ENCODE measurements around the gene FAM124B. TPM values are rescaled to one million over a fixed set of nuclear protein-coding genes. Genes with fewer than 3 reads are reported as not detected.

FAM124B gene
- total RNA-seq, 1 experiment from 2014 or later = 0.83 TPM

DNA sequence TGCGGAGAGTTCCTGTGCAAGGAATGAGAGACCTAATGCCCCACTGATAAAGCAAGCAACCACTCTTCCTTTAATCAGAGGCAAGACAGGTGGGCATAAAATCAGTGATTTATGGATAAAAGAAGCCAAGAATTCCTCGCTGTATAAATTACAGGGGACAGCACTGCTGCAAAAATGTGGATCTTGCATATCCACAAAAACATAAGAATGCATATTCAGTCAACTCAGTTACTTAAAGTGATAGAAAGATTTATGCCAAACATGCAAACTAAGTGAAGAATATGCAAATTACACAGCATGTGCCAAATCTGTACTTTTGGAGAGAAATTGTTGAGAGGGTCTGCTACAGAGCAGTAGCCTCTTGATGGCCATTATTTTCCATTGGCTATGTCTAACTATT lies 67.2 kb downstream of the FAM124B start:
- Histone ChIP-seq H3K9me3 (ENCODE audit: control insufficient read depth, low read depth, low read length) (no peaks in the 10 kb centered on the region), H3K4me2 (ENCODE audit: insufficient read depth, insufficient read length, low read length) (no peak overlapping the region), H3T11ph (ENCODE audit: low read length) (no peak overlapping the region), H3K56ac (ENCODE audit: insufficient read length, low read depth, low read length) (no peak overlapping the region), H3K9ac (ENCODE audit: extremely low read depth, insufficient read length, low read length) (no peak overlapping the region), H3K4ac (ENCODE audit: low read depth, low read length) (no peak overlapping the region), H2BK120ac (ENCODE audit: low read depth, low read length, poor library complexity, severe bottlenecking) (no peak overlapping the region), H2AFZ (ENCODE audit: low read length) (no peak overlapping the region), H2AK5ac (ENCODE audit: insufficient read length, low read length) (no peak overlapping the region), H3K14ac (ENCODE audit: insufficient read depth, low read length) (no peak overlapping the region), H3K27ac (ENCODE audit: insufficient read length, low read depth, low read length) (no peak overlapping the region), H3K23ac (ENCODE audit: insufficient read length, low read depth, low read length) (no peak overlapping the region), H3K18ac (ENCODE audit: insufficient read length, low read depth, low read length) (no peak overlapping the region), H4K91ac (ENCODE audit: insufficient read length, low read depth, low read length) (no peak overlapping the region), H3K79me1 (ENCODE audit: insufficient read depth, low read depth, low read length, poor library complexity, severe bottlenecking) (no peaks in the 10 kb centered on the region), H4K5ac (ENCODE audit: insufficient read length, low read depth, low read length) (no peak overlapping the region), H4K20me1 (ENCODE audit: control insufficient read depth, insufficient read depth, insufficient read length) (no peaks in the 10 kb centered on the region), H3K23me2 (ENCODE audit: insufficient read length, low read depth, low read length, poor library complexity, severe bottlenecking) (no peaks in the 10 kb centered on the region), H2BK5ac (ENCODE audit: insufficient read length, low read length) (no peak overlapping the region), H3K4me1 (ENCODE audit: insufficient read depth, low read length) (no peaks in the 10 kb centered on the region), H3K27me3 (ENCODE audit: insufficient read depth, low read length) (no peaks in the 10 kb centered on the region), H3K79me2 (ENCODE audit: insufficient read depth, low read length) (no peaks in the 10 kb centered on the region), H4K8ac (replicated peaks; ENCODE audit: insufficient read length, low read depth, low read length) (no peak overlapping the region), H2BK12ac (ENCODE audit: insufficient read length, low read depth, low read length) (no peak overlapping the region), H2BK15ac (ENCODE audit: low read depth, low read length) (no peak overlapping the region), H2BK20ac (ENCODE audit: low read depth, low read length, poor library complexity, severe bottlenecking) (no peak overlapping the region)
- no peak for DNase-seq
- TF ChIP-seq, protein P1, sequence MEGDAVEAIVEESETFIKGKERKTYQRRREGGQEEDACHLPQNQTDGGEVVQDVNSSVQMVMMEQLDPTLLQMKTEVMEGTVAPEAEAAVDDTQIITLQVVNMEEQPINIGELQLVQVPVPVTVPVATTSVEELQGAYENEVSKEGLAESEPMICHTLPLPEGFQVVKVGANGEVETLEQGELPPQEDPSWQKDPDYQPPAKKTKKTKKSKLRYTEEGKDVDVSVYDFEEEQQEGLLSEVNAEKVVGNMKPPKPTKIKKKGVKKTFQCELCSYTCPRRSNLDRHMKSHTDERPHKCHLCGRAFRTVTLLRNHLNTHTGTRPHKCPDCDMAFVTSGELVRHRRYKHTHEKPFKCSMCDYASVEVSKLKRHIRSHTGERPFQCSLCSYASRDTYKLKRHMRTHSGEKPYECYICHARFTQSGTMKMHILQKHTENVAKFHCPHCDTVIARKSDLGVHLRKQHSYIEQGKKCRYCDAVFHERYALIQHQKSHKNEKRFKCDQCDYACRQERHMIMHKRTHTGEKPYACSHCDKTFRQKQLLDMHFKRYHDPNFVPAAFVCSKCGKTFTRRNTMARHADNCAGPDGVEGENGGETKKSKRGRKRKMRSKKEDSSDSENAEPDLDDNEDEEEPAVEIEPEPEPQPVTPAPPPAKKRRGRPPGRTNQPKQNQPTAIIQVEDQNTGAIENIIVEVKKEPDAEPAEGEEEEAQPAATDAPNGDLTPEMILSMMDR (conservative IDR thresholded peaks at IDR 0.05) = no peak
- 0 out of 2 replicates have a peak, but pooled peaks cover 1% of the 10 kb centered on the region for H3K27me3 Mint-ChIP-seq (ENCODE audit: low read depth)
- no peaks in the 10 kb centered on the region for H3K4me1 Mint-ChIP-seq
- no peak overlapping the region for H3K4me3 Mint-ChIP-seq
- H3K27ac Mint-ChIP-seq = no peak overlapping the region
- H3K36me3 Mint-ChIP-seq (ENCODE audit: insufficient read depth in 1 of 3, low read depth in 3 of 3) = no peaks in the 10 kb centered on the region; a peak in 1 of 7 replicates
- peaks cover 0 to 7% of the 10 kb centered on the region in 2 experiments; a peak in 2 of 5 replicates for H3K9me3 Mint-ChIP-seq
- no CpG with 5 or more reads among the region's 2 CpGs for WGBS (ENCODE audit: extremely low coverage, insufficient read length, low lambda C conversion rate)
